Panc1 (cell line): Measurements from ENCODE around the gene PINLYP. TPM values are rescaled to one million over a fixed set of nuclear protein-coding genes. Genes with fewer than 3 reads are reported as not detected.

ENCODE experiments used
- ATAC-seq: fragments of 200-7000 bp; cut with Tn5 transposase; 2 replicates; pipeline ENCODE4 v1.9.1; 2020; ENCODE audit warnings: mild to moderate bottlenecking, moderate library complexity
- BruUV-seq: library from RNA; stranded (reverse); fragments of 400-500 nt; replicated peaks from 2 replicates; lab custom pipeline; 2021; lab: Mats Ljungman, UMichigan
- CTCF ChIA-PET: fragments of 300-600 bp; sonication (Branson Sonifier 250); formaldehyde crosslinking; loops from one replicate; lab custom pipeline; 2022; ENCODE audit warnings: antibody characterized with exemption; lab: Charles Lee
- POLR2A ChIA-PET: fragments of 300-600 bp; sonication (Branson Sonifier 250); formaldehyde crosslinking; loops from one replicate; lab custom pipeline; 2022; ENCODE audit warnings: antibody characterized with exemption; lab: Charles Lee
- DNase-seq: peaks from one replicate; pipeline ENCODE4 v3.0.0-alpha.2; 2010; ENCODE audit warnings: low read depth, low spot score
- H3K27ac ChIP-seq: 2 replicates; pipeline ENCODE4 v1.5.1; 2011; ENCODE audit warnings: mild to moderate bottlenecking, low read length, inconsistent platforms
- H3K27me3 ChIP-seq: fragments of 200-500 bp; sonication (Bioruptor generic); 2 replicates; pipeline ENCODE4 v1.6.0; 2014; ENCODE audit warnings: low read length, inconsistent platforms; ENCODE audit not compliant: control insufficient read depth, insufficient read depth
- H3K36me3 ChIP-seq: fragments of 200-500 bp; sonication (Bioruptor generic); 2 replicates; pipeline ENCODE4 v1.5.1; 2014; ENCODE audit warnings: inconsistent platforms, mild to moderate bottlenecking, low read length, moderate library complexity; ENCODE audit not compliant: control insufficient read depth, insufficient read depth
- H3K4me1 ChIP-seq: 2 replicates; pipeline ENCODE4 v1.5.1; 2011; ENCODE audit warnings: inconsistent platforms, mild to moderate bottlenecking, low read length, moderate library complexity; ENCODE audit not compliant: control insufficient read depth, insufficient read depth
- H3K4me3 ChIP-seq, 2 experiments: 2 replicates each; pipeline ENCODE4 v1.5.1; 2011 to 2012; ENCODE audit warnings: low read depth in 2 of 2, low read length in 2 of 2, mild to moderate bottlenecking in 2 of 2, inconsistent platforms in 1 of 2, moderate library complexity in 1 of 2
- H3K9me3 ChIP-seq: fragments of 200-500 bp; sonication (Bioruptor generic); 2 replicates; pipeline ENCODE4 v1.5.1; 2014; ENCODE audit warnings: low read depth, mild to moderate bottlenecking, inconsistent platforms, low read length, moderate library complexity; ENCODE audit not compliant: control insufficient read depth, insufficient read depth
- CTCF ChIP-seq: fragments of 450-650 bp; IDR thresholded peaks from 2 replicates; pipeline ENCODE4 v1.5.1; 2017; ENCODE audit warnings: mild to moderate bottlenecking
- POLR2AphosphoS5 ChIP-seq: IDR thresholded peaks from 2 replicates; pipeline ENCODE4 v1.6.1; 2012; ENCODE audit warnings: mild to moderate bottlenecking, low read depth, low read length, moderate library complexity
- REST ChIP-seq, 2 experiments: IDR thresholded peaks; 2 replicates each; pipeline ENCODE4 v1.6.1; 2011 to 2012; ENCODE audit warnings: low read depth in 2 of 2, control low read depth in 1 of 2, low read length in 1 of 2, mild to moderate bottlenecking in 1 of 2, moderate library complexity in 1 of 2; ENCODE audit not compliant: insufficient read depth in 1 of 2
- SIN3A ChIP-seq: IDR thresholded peaks from 2 replicates; pipeline ENCODE4 v1.6.1; 2012; ENCODE audit warnings: low read depth, mild to moderate bottlenecking, low read length, moderate library complexity, borderline replicate concordance; ENCODE audit not compliant: insufficient read depth
- TCF7L2 ChIP-seq: IDR thresholded peaks from 2 replicates; pipeline ENCODE4 v1.6.1; 2011; ENCODE audit warnings: mild to moderate bottlenecking, low read depth, low read length, inconsistent platforms
- in situ Hi-C: cut with HindIII; loops from 2 replicates; pipeline ENCODE4 v1.10.0; 2016; ENCODE audit warnings: low sequenced_read_pairs, low pct_unique_long_range_greater_than_20kb
- intact Hi-C: fragments of 100-400 bp; cut with micrococcal nuclease; formaldehyde crosslinking; loops from one replicate; pipeline ENCODE4 v1.10.0; 2022; ENCODE audit not compliant: unreplicated experiment
- total RNA-seq: library from RNA; stranded (reverse); gene quantifications from one replicate; pipeline ENCODE4 v1.2.1, GENCODE V29; 2021; ENCODE audit not compliant: unreplicated experiment

The PINLYP gene
- total RNA-seq, 1 experiment from 2014 or later, result 0.21 TPM

- no peaks in the 10 kb centered on the region for H3K27me3 ChIP-seq
- no peak for DNase-seq
- no peak overlapping the region for H3K27ac ChIP-seq
- H3K9me3 ChIP-seq, result no peaks in the 10 kb centered on the region
- ATAC-seq, result no peak
- H3K36me3 ChIP-seq, result peaks cover 6% of the 10 kb centered on the region; the same call in 1 of the 2 replicates
- BruUV-seq, result no TSS peak
- POLR2A ChIA-PET, result interaction anchor here (0.6 kb wide), 1 partner anchor 85 kb away, joined by 5 read pairs; no protein-coding TSS in a partner anchor
- peaks cover 7% of the 10 kb centered on the region; the same call in 1 of the 2 replicates for H3K4me1 ChIP-seq
- CTCF ChIA-PET, result no interaction called here
- in situ Hi-C loops, result no loop called here
- TF ChIP-seq REST (IDR thresholded peaks at IDR 0.05; ENCODE audit: insufficient read depth in 1 of 2, low read depth in 2 of 2, low read length in 1 of 2) (no peak), CTCF (no peak), TCF7L2 (no peak), POLR2AphosphoS5 (no peak), SIN3A (no peak)
- H3K4me3 ChIP-seq, result peak overlapping the region; percentile 82 to 95; a peak in 3 of 4 replicates
- intact Hi-C loops, result no loop called here
Observed at GRCh38 chr19:43597876-43598275, 22.3 kb downstream of the PINLYP start.

GRCh38 chr19:43598445-43599240 is 23.0 kb downstream of the PINLYP start:
- intact Hi-C loops, result no loop called here
- Histone ChIP-seq H3K9me3 (no peaks in the 10 kb centered on the region), H3K4me3 (no peak overlapping the region), H3K36me3 (peaks cover 6% of the 10 kb centered on the region; the same call in 1 of the 2 replicates), H3K27me3 (no peaks in the 10 kb centered on the region), H3K4me1 (peaks cover 7% of the 10 kb centered on the region; the same call in 1 of the 2 replicates), H3K27ac (no peak overlapping the region)
- CTCF ChIA-PET, result no interaction called here
- TF ChIP-seq POLR2AphosphoS5 (no peak), CTCF (no peak), REST (IDR thresholded peaks at IDR 0.05; ENCODE audit: insufficient read depth in 1 of 2, low read depth in 2 of 2, low read length in 1 of 2) (no peak), TCF7L2 (no peak), SIN3A (no peak)
- POLR2A ChIA-PET, result interaction anchor here (0.6 kb wide), 1 partner anchor 40 kb away, joined by 3 read pairs; no protein-coding TSS in a partner anchor
- no TSS peak for BruUV-seq
- in situ Hi-C loops, result no loop called here
- DNase-seq (no peak), ATAC-seq (no peak)
